NCI-H345 (cell line): ENCODE data around the gene MYO5A.
"Not testable (repeated sequence)": the region's sequence is repeated elsewhere in the genome, so short reads cannot be mapped to it uniquely, and the experiment has no call there.

Source experiments
- DNase-seq: peaks from one replicate; lab custom pipeline; 2025; lab: John Stamatoyannopoulos, UW

The MYO5A gene

GRCh38 chr15:52288986-52289385, 239.7 kb downstream of the MYO5A start:
- DNase-seq = no peak

DNA sequence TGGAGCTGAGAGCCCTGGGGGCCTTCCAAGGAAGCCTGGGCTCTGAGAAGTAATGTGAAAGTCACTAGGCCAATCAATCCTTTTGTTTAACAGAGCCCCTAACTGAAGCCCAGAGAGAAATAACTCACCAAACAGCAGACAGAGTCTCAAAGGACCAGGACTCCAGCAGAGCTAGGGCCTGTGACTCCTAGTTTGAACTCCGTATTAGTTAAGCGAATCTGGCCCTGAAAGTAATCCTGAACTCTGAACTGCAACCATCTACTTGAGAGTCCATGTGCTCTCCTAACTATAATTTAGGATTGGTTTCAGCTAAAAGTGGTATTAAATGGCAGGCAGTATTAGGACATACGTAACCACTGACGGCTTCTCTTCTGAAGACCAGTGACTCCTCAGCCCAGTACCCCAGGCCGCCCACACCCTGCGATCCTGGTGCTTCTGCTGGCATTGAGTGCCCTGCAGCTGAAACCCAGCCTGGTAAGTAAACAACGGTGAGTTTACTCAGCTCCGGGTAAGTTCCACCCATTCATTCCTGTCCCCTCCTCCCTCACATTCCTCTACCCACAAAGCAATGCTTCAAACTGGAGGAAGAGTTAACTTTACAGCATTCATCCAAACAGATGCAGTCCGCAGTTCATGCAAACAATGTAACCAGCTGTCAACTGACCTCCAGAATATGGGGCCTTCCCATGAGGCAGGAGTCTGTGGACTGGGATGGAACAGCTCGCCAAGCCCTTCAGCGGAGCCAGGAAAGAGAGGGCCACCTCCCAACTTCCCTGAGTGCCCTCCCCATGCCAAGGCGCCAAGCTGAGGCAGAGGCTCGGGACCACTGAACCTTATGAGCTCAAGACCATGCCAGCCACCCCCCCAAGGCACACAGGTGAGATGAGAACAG, 240.4 kb downstream of the MYO5A start:
- peak; percentile 59 for DNase-seq

GRCh38 chr15:52287114-52287513, 241.6 kb downstream of the MYO5A start:
- DNase-seq = no peak

DNA sequence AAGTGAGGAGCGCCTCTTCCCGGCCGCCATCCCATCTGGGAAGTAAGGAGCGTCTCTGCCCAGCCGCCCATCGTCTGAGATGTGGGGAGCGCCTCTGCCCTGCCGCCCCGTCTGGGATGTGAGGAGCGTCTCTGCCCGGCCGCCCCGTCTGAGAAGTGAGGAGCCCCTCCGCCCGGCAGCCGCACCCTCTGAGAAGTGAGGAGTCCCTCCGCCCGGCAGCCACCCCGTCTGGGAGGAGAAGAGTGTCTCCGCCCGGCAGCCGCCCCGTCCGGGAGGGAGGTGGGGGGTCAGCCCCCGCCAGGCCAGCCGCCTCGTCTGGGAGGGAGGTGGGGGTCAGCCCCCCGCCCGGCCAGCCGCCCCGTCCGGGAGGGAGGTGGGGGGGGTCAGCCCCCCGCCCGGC, 242.7 kb downstream of the MYO5A start:
- not testable (repeated sequence) for DNase-seq

- no peak for DNase-seq
These were observed 244.5 kb downstream of the MYO5A start for GRCh38 chr15:52284164-52284563.

DNA sequence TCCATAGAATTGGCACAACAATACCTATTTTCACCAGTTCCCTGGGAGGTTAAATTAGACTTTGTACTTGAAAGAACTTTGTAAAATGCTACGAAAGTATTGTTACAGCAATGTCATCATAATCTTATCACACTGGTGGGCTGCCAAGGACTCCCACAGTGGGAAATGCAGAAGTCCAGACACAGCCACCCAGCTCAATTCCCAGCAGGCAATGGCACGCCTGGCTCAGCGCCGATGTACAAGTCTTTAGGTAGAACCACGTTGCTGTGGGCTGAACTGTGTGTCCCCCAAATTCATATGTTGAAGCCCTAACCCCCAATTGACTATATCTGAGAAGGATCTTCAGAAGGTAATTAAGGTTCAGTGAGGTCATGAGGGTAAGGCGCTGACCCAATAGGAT, 245.4 kb downstream of the MYO5A start:
- no peak for DNase-seq

GRCh38 chr15:52282418-52282817, 246.3 kb downstream of the MYO5A start:
- no peak for DNase-seq

DNA sequence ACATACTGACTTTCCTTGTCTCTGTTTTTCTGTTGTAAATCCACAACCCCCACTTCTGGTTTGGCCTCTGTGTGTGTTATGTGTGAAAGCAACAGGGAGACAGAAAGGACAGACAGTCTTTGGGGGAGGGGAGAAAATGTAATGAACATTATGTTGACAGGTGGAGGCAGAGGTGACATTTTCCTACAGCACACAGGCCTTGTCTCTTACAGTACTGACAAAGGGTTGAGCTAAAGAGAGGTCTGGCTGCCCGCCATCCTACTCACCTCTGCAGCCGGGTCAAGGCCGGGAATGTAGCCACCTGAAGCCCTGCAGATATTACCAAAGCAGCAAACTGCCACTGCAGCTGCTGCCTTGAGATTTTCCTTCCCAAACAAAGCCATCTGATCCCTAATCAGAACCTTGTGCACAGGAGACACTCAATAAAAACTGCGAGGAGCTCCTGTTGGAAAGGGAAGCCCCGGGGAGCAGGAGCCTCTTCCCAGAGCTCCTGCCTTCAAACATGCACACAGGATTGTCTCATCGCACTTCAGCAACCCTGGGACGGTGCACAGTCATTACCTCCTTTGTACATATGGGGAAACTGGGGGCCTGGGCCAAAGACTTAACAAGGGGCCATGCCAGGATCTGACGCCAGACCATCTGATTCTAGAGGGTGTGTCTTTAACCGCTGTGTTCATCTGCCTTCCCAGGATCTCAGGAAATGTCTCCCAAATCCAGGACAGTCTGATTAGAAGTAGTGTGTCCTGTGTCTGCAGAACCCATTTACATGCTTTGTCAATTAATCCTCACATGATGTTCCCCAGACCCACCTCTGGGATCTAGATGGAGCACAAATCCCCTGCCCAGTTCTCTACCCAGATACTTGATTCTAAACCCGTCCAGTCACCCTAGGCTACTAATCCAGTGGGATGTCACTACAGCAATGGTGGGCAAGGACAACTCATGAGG, 247.3 kb downstream of the MYO5A start:
- DNase-seq = no peak

- DNase-seq = no peak
These were observed 248.2 kb downstream of the MYO5A start for GRCh38 chr15:52280326-52281084.

GRCh38 chr15:52278636-52279367, 249.9 kb downstream of the MYO5A start:
- DNase-seq = no peak

DNA sequence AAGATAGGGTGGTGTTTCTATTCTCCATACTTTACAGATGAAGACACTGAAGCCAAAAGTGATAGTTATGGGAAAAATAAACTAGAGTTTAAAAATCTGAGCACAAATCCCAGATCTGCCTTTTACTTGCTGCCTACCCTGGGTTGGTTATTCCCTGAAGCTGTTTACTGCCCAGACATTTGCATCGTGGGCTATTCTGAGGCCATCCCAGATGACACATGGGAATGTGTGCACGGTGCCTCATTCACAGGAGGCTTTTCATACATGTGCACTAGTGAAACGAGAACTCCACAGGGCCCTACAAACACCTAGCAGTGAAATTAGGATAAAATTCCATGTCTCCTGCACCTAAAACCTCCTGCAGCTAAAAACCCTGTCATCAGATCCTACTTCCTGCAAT, 250.5 kb downstream of the MYO5A start:
- no peak for DNase-seq

GRCh38 chr15:52277575-52277974, 251.1 kb downstream of the MYO5A start:
- DNase-seq = no peak

DNA sequence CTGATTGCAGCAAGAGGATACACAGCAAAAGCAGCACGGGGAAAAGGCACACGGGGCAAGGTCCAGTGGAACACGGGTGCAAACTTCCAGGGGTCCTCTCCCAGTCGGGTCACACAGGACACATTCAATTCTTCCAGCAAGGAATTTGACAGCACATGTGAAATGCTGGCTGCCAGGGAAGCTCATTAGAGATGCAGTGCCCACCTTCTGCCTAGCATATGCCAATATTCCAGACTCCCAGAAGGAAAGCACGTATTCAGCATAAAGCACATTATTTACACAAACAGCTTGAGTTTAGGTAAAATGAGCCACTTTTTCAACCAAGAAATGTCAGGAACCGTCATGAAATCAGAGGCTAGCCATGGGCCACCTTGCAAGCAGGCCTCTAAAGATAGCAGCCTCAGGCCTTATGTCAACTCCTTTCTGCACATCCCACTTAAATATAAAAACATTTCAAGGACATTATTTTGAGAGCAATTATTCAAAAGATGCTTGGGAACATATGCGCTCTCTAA, 252.4 kb downstream of the MYO5A start:
- no peak for DNase-seq

- no peak for DNase-seq
These were observed 265.0 kb downstream of the MYO5A start for GRCh38 chr15:52263563-52264282.

DNA sequence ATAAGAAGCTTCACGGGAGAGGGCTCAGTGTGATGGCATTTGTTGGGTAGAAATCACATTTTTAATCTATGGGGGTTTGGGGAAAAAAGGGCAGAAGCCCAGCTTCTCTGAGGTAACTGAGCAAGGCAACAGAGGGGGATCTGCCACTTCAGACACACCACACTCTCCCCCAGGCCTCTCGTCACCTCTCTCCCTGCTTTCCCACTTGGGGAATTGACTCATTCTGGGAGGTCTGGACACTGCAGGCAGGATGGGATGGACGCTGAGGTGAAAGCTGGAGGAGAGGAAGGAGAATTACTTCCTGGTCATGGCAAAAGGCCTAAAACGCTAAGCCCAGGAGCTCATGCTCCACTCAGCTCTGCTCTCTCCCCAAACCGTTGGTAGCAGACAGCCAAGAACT, 266.3 kb downstream of the MYO5A start:
- DNase-seq = no peak

GRCh38 chr15:52261498-52262242, 267.0 kb downstream of the MYO5A start:
- no peak for DNase-seq

DNA sequence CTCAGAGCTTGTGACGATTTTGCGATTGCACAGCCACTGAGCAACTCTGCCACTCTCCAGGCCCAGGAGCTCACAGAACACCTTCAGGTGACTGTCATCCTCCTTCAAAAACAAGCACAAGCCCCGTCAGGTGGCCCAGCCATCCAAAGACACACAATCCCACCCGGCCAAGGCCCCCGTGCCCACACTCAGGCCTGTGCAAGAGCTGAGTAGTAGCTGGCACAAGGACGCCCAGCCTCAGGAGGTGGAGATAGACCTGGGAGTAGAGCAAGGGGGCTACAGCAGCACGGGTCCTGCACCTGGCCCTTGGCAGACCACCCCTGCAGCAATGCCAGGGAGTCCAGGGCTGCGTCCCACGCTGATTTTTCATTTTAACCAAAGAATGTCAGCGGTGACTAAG, 267.7 kb downstream of the MYO5A start:
- DNase-seq = no peak

DNA sequence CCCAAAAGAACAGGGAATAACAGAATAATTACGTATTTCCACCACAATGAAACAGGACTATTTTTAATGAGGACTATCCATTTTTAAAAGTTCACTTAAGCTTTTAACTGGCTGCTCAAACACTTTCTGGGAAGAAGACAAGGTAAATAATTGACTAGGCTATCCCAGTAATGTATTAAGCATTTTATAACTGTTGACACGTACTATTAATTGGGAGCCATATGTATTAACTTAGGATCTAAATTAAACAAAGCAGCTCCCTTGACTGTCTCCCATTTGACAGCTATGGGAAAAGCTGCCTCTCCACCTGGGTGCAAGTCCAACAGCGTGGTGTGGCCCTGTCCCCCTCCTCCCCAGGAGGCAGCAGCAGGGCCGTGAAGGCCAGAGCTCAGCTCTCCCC, 269.2 kb downstream of the MYO5A start:
- DNase-seq = no peak

GRCh38 chr15:52258461-52258860, 270.2 kb downstream of the MYO5A start:
- DNase-seq = no peak

- peak; percentile 2 for DNase-seq
These were observed 271.0 kb downstream of the MYO5A start for GRCh38 chr15:52257734-52258062.
